Activated T-cell treated with anti-CD3 and anti-CD28 coated beads, Interleukin-2, amount 50 U/mL, for 24 hours (primary cell): ENCODE data around the gene PCDH10.
"Not testable (repeated sequence)": the region's sequence is repeated elsewhere in the genome, so short reads cannot be mapped to it uniquely, and the experiment has no call there.

ENCODE experiments used
- DNase-seq: peaks from one replicate; pipeline ENCODE4 v3.0.0-alpha.2; 2020
- H3K27ac Mint-ChIP-seq: 2 replicates; pipeline ENCODE4 v1.8.0; 2020; ENCODE audit warnings: mild to moderate bottlenecking, mixed read lengths
- H3K27me3 Mint-ChIP-seq: 2 replicates; pipeline ENCODE4 v1.8.0; 2020; ENCODE audit warnings: mixed read lengths
- H3K36me3 Mint-ChIP-seq: 2 replicates; pipeline ENCODE4 v1.8.0; 2020; ENCODE audit warnings: low read depth, mixed read lengths
- H3K4me1 Mint-ChIP-seq: 2 replicates; pipeline ENCODE4 v1.8.0; 2020; ENCODE audit warnings: low read depth, mixed read lengths
- H3K4me3 Mint-ChIP-seq: 2 replicates; pipeline ENCODE4 v1.8.0; 2020; ENCODE audit warnings: mild to moderate bottlenecking, moderate library complexity, mixed read lengths
- H3K9me3 Mint-ChIP-seq: 2 replicates; pipeline ENCODE4 v1.8.0; 2020; ENCODE audit warnings: mixed read lengths

Gene PCDH10

GRCh38 chr4:133156556-133156955, 7.5 kb downstream of the PCDH10 start:
- Mint-ChIP-seq H3K4me3 (no peak overlapping the region), H3K9me3 (no peaks in the 10 kb centered on the region), H3K27ac (no peak overlapping the region), H3K36me3 (no peaks in the 10 kb centered on the region), H3K27me3 (peaks cover 31% of the 10 kb centered on the region), H3K4me1 (peaks cover 3% of the 10 kb centered on the region)
- no peak for DNase-seq

- no peak for DNase-seq
- Mint-ChIP-seq H3K4me3 (no peak overlapping the region), H3K36me3 (no peaks in the 10 kb centered on the region), H3K27ac (no peak overlapping the region), H3K27me3 (peaks cover 22% of the 10 kb centered on the region), H3K9me3 (no peaks in the 10 kb centered on the region), H3K4me1 (peaks cover 3% of the 10 kb centered on the region)
Measured at GRCh38 chr4:133157460-133158160, 8.5 kb downstream of the PCDH10 start.

- no peaks in the 10 kb centered on the region for H3K27me3 Mint-ChIP-seq
- no peaks in the 10 kb centered on the region for H3K36me3 Mint-ChIP-seq
- H3K9me3 Mint-ChIP-seq, result no peaks in the 10 kb centered on the region
- H3K27ac Mint-ChIP-seq, result no peak overlapping the region
- no peak overlapping the region for H3K4me3 Mint-ChIP-seq
- no peak for DNase-seq
- no peaks in the 10 kb centered on the region for H3K4me1 Mint-ChIP-seq
Measured at GRCh38 chr4:133160853-133161252, 11.8 kb downstream of the PCDH10 start.

- Mint-ChIP-seq H3K27me3 (no peaks in the 10 kb centered on the region), H3K36me3 (no peaks in the 10 kb centered on the region)
Measured at GRCh38 chr4:133161570-133162295, 12.6 kb downstream of the PCDH10 start.

DNA sequence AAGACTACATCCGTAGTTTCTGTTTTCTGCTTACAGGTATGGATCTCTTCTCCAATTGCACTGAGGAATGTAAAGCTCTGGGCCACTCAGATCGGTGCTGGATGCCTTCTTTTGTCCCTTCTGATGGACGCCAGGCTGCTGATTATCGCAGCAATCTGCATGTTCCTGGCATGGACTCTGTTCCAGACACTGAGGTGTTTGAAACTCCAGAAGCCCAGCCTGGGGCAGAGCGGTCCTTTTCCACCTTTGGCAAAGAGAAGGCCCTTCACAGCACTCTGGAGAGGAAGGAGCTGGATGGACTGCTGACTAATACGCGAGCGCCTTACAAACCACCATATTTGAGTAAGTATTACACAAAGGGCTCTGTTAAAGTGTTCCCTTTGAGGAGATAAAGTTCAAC, 13.8 kb downstream of the PCDH10 start:
- H3K27me3 Mint-ChIP-seq, result no peaks in the 10 kb centered on the region
- no peak for DNase-seq
- H3K4me1 Mint-ChIP-seq, result no peaks in the 10 kb centered on the region
- H3K27ac Mint-ChIP-seq, result no peak overlapping the region
- H3K9me3 Mint-ChIP-seq, result no peaks in the 10 kb centered on the region
- H3K36me3 Mint-ChIP-seq, result no peaks in the 10 kb centered on the region
- no peak overlapping the region for H3K4me3 Mint-ChIP-seq

More at GRCh38 chr4:133161570-133162295, 12.6 kb downstream of the PCDH10 start:
- Mint-ChIP-seq H3K9me3 (no peaks in the 10 kb centered on the region), H3K4me1 (no peaks in the 10 kb centered on the region), H3K27ac (no peak overlapping the region), H3K4me3 (no peak overlapping the region)
- no peak for DNase-seq

DNA sequence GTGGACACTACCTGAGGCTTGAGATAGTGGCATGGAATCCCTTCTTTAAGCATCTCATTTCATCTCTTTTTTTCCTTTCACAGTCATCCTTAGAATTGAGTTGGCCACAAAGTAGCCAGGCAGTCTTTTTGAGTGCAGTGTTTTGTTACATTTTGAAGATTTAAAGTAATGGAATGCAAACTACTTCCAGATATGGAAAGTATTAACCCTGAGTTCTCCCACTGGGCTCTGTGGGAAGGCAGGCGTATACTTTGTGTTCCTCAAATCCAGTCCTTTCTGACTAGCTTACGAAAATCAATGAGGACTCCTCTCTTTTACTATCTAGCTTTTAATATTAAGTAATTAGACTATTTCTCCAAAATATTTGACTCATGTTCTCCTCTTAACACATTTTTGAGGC, 29.9 kb downstream of the PCDH10 start:
- peaks cover 2% of the 10 kb centered on the region for H3K9me3 Mint-ChIP-seq
- no peak overlapping the region for H3K27ac Mint-ChIP-seq
- no peak for DNase-seq
- no peaks in the 10 kb centered on the region for H3K36me3 Mint-ChIP-seq
- H3K27me3 Mint-ChIP-seq, result no peaks in the 10 kb centered on the region
- H3K4me1 Mint-ChIP-seq, result no peaks in the 10 kb centered on the region
- no peak overlapping the region for H3K4me3 Mint-ChIP-seq

DNA sequence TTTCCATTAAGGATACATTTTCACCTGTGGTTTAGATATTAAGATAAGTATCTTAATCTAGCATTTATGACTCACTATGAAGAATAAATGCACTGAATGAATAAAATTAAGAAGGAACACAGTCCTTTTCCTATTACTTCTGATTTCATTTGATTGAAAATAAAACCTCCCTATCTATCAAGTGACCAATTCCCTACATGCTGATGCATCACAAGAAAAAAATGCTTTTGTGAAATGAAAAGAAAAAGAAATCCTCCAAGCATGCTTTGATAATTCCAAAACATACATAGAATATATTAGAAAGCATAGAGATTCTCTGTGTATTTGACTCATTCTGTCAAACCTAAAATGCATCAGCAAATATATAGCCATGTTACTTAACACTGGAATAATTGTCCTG, 37.1 kb downstream of the PCDH10 start:
- peaks cover 4% of the 10 kb centered on the region for H3K9me3 Mint-ChIP-seq
- DNase-seq, result no peak
- no peaks in the 10 kb centered on the region for H3K27me3 Mint-ChIP-seq
- H3K27ac Mint-ChIP-seq, result no peak overlapping the region
- no peaks in the 10 kb centered on the region for H3K4me1 Mint-ChIP-seq
- H3K36me3 Mint-ChIP-seq, result no peaks in the 10 kb centered on the region
- no peak overlapping the region for H3K4me3 Mint-ChIP-seq

DNA sequence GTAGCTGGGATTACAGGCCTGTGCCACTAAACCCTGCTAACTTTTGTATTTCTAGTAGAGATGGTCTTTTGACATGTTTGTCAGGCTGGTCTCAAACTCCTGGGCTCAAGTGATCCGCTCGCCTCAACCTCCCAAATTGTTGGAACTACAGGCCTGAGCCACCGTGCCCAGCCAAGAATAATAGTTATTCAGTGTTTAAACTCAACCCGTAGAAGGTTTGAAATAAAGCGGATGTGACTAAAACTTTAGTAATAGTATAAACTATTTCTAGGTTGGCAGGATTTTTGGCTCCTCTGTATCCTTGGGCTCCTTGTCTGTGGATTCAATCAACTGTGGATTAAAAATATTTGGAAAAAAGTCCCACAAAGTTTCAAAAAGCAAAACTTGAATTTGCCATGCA, 37.8 kb downstream of the PCDH10 start:
- Mint-ChIP-seq H3K4me1 (no peaks in the 10 kb centered on the region), H3K36me3 (no peaks in the 10 kb centered on the region), H3K4me3 (no peak overlapping the region), H3K27ac (no peak overlapping the region), H3K9me3 (peaks cover 4% of the 10 kb centered on the region), H3K27me3 (no peaks in the 10 kb centered on the region)
- no peak for DNase-seq

DNA sequence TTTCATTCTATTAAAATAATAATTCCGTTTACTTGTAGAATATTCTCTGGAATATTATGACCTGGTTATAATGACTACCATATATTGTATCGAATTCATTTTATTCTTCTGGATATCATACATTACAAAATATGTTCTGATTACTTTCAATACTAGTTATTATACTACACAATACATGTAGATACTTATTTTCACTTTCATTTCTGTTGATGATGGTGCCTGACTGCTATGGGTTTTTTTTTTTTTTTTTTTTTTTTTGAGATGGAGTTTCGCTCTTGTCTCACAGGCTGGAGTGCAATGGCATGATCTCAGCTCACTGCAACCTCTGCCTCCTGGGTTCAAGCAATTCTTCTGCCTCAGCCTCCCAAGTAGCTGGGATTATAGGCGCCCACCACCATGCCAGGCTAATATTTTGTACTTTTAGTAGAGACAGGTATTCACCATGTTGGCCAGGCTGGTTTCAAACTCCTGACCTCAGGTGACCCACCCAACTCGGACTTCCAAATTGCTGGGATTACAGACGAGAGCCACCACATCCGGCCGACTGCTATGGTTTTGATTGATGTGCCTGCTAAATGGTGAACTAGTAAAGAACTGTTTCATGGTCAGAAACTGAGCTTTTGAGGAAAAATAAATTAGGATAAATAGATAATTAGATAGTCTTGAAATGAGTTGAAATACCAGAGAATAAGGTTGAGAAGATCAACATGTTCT, 39.5 kb downstream of the PCDH10 start:
- Mint-ChIP-seq H3K4me3 (no peak overlapping the region), H3K27ac (no peak overlapping the region), H3K36me3 (no peaks in the 10 kb centered on the region), H3K9me3 (peaks cover 4% of the 10 kb centered on the region), H3K4me1 (no peaks in the 10 kb centered on the region), H3K27me3 (no peaks in the 10 kb centered on the region)
- no peak for DNase-seq

DNA sequence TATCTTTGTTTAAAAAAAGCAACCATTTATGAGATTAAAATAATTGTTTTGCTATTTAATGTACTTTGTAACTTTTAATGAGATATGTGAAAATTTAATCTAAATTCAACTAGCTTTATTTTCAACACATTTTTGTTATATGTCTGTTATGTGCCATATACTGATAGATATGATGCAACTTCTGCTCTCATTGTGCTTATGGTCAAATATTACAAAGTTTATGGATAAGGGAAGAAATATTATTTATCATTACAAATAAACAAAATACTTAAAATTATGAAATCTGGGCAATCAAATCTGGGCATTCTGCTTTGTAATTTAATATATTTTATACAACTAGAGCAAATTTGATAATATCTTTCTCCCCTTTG, 40.0 kb downstream of the PCDH10 start:
- H3K4me3 Mint-ChIP-seq, result no peak overlapping the region
- H3K4me1 Mint-ChIP-seq, result no peaks in the 10 kb centered on the region
- H3K9me3 Mint-ChIP-seq, result peaks cover 4% of the 10 kb centered on the region
- H3K36me3 Mint-ChIP-seq, result no peaks in the 10 kb centered on the region
- no peaks in the 10 kb centered on the region for H3K27me3 Mint-ChIP-seq
- no peak overlapping the region for H3K27ac Mint-ChIP-seq
- no peak for DNase-seq

GRCh38 chr4:133190098-133190497, 41.0 kb downstream of the PCDH10 start:
- Mint-ChIP-seq H3K4me3 (no peak overlapping the region), H3K27ac (no peak overlapping the region), H3K4me1 (no peaks in the 10 kb centered on the region), H3K9me3 (peaks cover 6% of the 10 kb centered on the region), H3K36me3 (no peaks in the 10 kb centered on the region), H3K27me3 (no peaks in the 10 kb centered on the region)
- no peak for DNase-seq

DNA sequence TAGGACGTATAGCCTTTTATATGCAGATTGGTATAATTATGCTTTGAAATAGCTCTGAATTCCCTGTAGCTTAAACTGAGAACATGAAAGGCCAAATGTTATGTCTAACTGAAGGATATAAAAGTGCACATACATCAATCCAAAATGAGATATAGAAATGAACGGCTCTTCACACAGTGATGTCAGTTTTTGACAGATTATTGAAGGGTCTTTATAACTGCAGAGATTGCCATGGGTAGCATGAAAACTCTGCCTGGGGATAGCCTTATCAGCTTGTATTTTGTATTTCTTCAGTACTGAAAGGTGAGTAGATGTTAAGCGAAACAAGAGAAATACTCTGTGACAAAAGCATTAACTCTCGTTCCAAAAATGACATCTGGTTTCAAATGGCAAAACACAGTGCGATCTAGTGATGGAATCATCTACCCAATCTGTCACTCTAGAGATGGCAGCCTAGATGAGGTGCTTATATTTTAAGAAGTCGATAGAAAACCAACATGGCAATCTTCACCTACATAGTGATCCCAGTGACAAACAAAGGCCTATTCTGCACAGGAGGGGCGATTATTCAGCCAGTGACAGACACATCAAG, 59.7 kb downstream of the PCDH10 start:
- no peak overlapping the region for H3K27ac Mint-ChIP-seq
- H3K4me1 Mint-ChIP-seq, result no peaks in the 10 kb centered on the region
- H3K36me3 Mint-ChIP-seq, result no peaks in the 10 kb centered on the region
- no peak for DNase-seq
- peaks cover 10% of the 10 kb centered on the region for H3K9me3 Mint-ChIP-seq
- H3K4me3 Mint-ChIP-seq, result no peak overlapping the region
- H3K27me3 Mint-ChIP-seq, result no peaks in the 10 kb centered on the region

DNA sequence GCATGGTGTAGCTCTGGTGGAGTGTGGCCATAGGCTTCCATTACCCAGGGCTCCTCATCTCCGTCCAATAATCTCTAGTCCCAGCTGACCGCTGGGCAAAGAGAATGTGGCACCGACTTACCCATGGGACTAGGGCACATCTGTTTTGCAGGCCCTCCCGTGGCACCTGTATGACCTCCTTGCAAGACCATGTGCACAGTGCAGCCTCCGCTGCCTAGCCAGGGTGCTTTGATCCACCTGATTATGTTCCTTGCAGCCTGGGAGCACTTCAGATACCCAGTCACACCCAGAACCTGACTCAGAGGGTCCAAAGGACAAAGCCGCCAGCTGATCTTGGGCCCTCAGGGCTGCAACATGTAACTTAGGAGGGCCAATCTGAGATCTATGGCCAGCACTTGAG, 84.8 kb downstream of the PCDH10 start:
- no peaks in the 10 kb centered on the region for H3K36me3 Mint-ChIP-seq
- H3K9me3 Mint-ChIP-seq, result no peaks in the 10 kb centered on the region
- no peak overlapping the region for H3K4me3 Mint-ChIP-seq
- H3K4me1 Mint-ChIP-seq, result no peaks in the 10 kb centered on the region
- H3K27me3 Mint-ChIP-seq, result no peaks in the 10 kb centered on the region
- H3K27ac Mint-ChIP-seq, result no peak overlapping the region
- no peak for DNase-seq

DNA sequence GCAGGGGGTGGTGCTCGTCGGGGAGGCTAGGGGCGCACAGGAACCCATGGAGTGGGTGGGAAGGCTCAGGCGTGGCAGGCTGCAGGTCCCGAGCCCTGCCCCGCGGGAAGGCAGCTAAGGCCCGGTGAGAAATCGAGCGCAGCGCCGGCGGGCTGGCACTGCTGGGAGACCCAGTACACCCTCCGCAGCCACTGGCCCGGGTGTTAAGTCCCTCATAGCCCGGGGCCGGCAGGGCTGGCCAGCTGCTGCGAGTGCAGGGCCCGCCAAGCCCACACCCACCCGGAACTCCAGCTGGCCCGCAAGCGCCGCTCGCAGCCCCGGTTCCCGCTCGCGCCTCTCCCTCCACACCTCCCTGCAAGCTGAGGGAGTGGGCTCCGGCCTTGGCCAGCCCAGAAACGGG, 91.4 kb downstream of the PCDH10 start:
- H3K4me3 Mint-ChIP-seq, H3K9me3 Mint-ChIP-seq, H3K27me3 Mint-ChIP-seq, H3K4me1 Mint-ChIP-seq, H3K36me3 Mint-ChIP-seq, DNase-seq, H3K27ac Mint-ChIP-seq: not testable (repeated sequence)
